GM21619 (cell line): Measurements from ENCODE around the gene RAB40C.
A peak's percentile ranks its signal among the peaks of the same experiment; 100 is the strongest.

ENCODE experiments used
- ATAC-seq: cut with Tn5 transposase; IDR thresholded peaks from one replicate; pipeline ENCODE4 v1.9.1; 2021; ENCODE audit not compliant: unreplicated experiment

The RAB40C gene

GRCh38 chr16:644556-644955 is 54.7 kb downstream of the RAB40C start:
- ATAC-seq = no peak

GRCh38 chr16:645852-646678 is 56.2 kb downstream of the RAB40C start:
- ATAC-seq = no peak

GRCh38 chr16:646679-647172 is 56.9 kb downstream of the RAB40C start:
- no peak for ATAC-seq

GRCh38 chr16:647173-647902 is 57.5 kb downstream of the RAB40C start:
- no peak for ATAC-seq

- ATAC-seq = no peak
Observed at GRCh38 chr16:648071-648780, 58.4 kb downstream of the RAB40C start.

- ATAC-seq = peak; percentile 73
Observed at GRCh38 chr16:648781-649589, 59.1 kb downstream of the RAB40C start, which contains the start of gene WDR90. WDR90 (plus strand) TSS chr16:649365; CDS start chr16:649417, 52 bp downstream.

GRCh38 chr16:649631-650030 is 59.8 kb downstream of the RAB40C start:
- ATAC-seq = no peak

- no peak for ATAC-seq
Observed at GRCh38 chr16:651844-652243, 62.0 kb downstream of the RAB40C start.

GRCh38 chr16:652454-653305 is 62.8 kb downstream of the RAB40C start:
- no peak for ATAC-seq

- ATAC-seq = no peak
Observed at GRCh38 chr16:654034-654433, 64.2 kb downstream of the RAB40C start.

GRCh38 chr16:657487-657886 is 67.6 kb downstream of the RAB40C start:
- ATAC-seq = no peak

GRCh38 chr16:658679-659571 is 69.1 kb downstream of the RAB40C start:
- no peak for ATAC-seq

- no peak for ATAC-seq
Observed at GRCh38 chr16:659618-660017, 69.8 kb downstream of the RAB40C start.

GRCh38 chr16:660132-660458 is 70.2 kb downstream of the RAB40C start:
- no peak for ATAC-seq

- ATAC-seq = no peak
Observed at GRCh38 chr16:660459-661183, 70.8 kb downstream of the RAB40C start.

GRCh38 chr16:661184-661821 is 71.4 kb downstream of the RAB40C start:
- ATAC-seq = no peak

GRCh38 chr16:662095-662494 is 72.2 kb downstream of the RAB40C start:
- ATAC-seq = no peak

- ATAC-seq = no peak
Observed at GRCh38 chr16:662597-662996, 72.7 kb downstream of the RAB40C start.
